H9 (cell line): Measurements from ENCODE around the gene LRP5. TPM values are rescaled to one million over a fixed set of nuclear protein-coding genes. Genes with fewer than 3 reads are reported as not detected.

Experiments
- DNase-seq: peaks from one replicate; pipeline ENCODE4 v3.0.0-alpha.2; 2017
- H2AFZ ChIP-seq: one replicate; pipeline ENCODE4 v1.6.1; 2013; ENCODE audit warnings: mild to moderate bottlenecking, low read length, control low read depth, moderate library complexity
- H2AK5ac ChIP-seq: 2 replicates; pipeline ENCODE4 v1.6.1; 2013; ENCODE audit warnings: low read length, control low read depth, mixed read lengths; ENCODE audit not compliant: insufficient read length
- H2BK120ac ChIP-seq: one replicate; pipeline ENCODE4 v1.6.1; 2013; ENCODE audit warnings: low read depth, mild to moderate bottlenecking, low read length, control low read depth, inconsistent platforms; ENCODE audit not compliant: poor library complexity, severe bottlenecking
- H2BK12ac ChIP-seq: 2 replicates; pipeline ENCODE4 v1.6.1; 2013; ENCODE audit warnings: low read length, control low read depth, mixed read lengths, low read depth; ENCODE audit not compliant: insufficient read length
- H2BK15ac ChIP-seq: 2 replicates; pipeline ENCODE4 v1.6.1; 2013; ENCODE audit warnings: low read depth, low read length, control low read depth
- H2BK20ac ChIP-seq: one replicate; pipeline ENCODE4 v1.6.1; 2013; ENCODE audit warnings: low read depth, mild to moderate bottlenecking, low read length, control low read depth, inconsistent platforms; ENCODE audit not compliant: poor library complexity, severe bottlenecking
- H2BK5ac ChIP-seq: 2 replicates; pipeline ENCODE4 v1.6.1; 2013; ENCODE audit warnings: low read length, control low read depth, mixed read lengths; ENCODE audit not compliant: insufficient read length
- H3K14ac ChIP-seq: 2 replicates; pipeline ENCODE4 v1.6.1; 2013; ENCODE audit warnings: low read length, control low read depth; ENCODE audit not compliant: insufficient read depth
- H3K18ac ChIP-seq: 2 replicates; pipeline ENCODE4 v1.6.1; 2013; ENCODE audit warnings: low read depth, mild to moderate bottlenecking, mixed read lengths, low read length, control low read depth; ENCODE audit not compliant: insufficient read length
- H3K23ac ChIP-seq: 2 replicates; pipeline ENCODE4 v1.6.1; 2013; ENCODE audit warnings: low read length, control low read depth, mixed read lengths, low read depth; ENCODE audit not compliant: insufficient read length
- H3K23me2 ChIP-seq: 2 replicates; pipeline ENCODE4 v1.6.1; 2013; ENCODE audit warnings: low read depth, mild to moderate bottlenecking, mixed read lengths, low read length, control low read depth; ENCODE audit not compliant: insufficient read length, poor library complexity, severe bottlenecking
- H3K27ac ChIP-seq: 2 replicates; pipeline ENCODE4 v1.5.1; 2013; ENCODE audit warnings: low read length, control low read depth, mixed read lengths, low read depth; ENCODE audit not compliant: insufficient read length
- H3K27me3 ChIP-seq: 2 replicates; pipeline ENCODE4 v1.6.1; 2013; ENCODE audit warnings: low read length, control low read depth, inconsistent platforms; ENCODE audit not compliant: insufficient read depth
- H3K4ac ChIP-seq: 2 replicates; pipeline ENCODE4 v1.6.1; 2013; ENCODE audit warnings: low read depth, mild to moderate bottlenecking, control low read depth, inconsistent platforms, low read length, moderate library complexity
- H3K4me1 ChIP-seq: 2 replicates; pipeline ENCODE4 v1.6.1; 2013; ENCODE audit warnings: low read length, control low read depth, inconsistent platforms; ENCODE audit not compliant: insufficient read depth
- H3K4me2 ChIP-seq: 2 replicates; pipeline ENCODE4 v1.6.1; 2013; ENCODE audit warnings: low read length, control low read depth, mixed read lengths; ENCODE audit not compliant: insufficient read length, insufficient read depth
- H3K56ac ChIP-seq: 2 replicates; pipeline ENCODE4 v1.6.1; 2013; ENCODE audit warnings: low read depth, mild to moderate bottlenecking, mixed read lengths, low read length, control low read depth; ENCODE audit not compliant: insufficient read length
- H3K79me1 ChIP-seq: 2 replicates; pipeline ENCODE4 v1.6.1; 2013; ENCODE audit warnings: low read depth, mild to moderate bottlenecking, moderate library complexity, low read length, control low read depth, inconsistent platforms; ENCODE audit not compliant: insufficient read depth, poor library complexity, severe bottlenecking
- H3K79me2 ChIP-seq: 2 replicates; pipeline ENCODE4 v1.6.1; 2013; ENCODE audit warnings: low read length, control low read depth, inconsistent platforms; ENCODE audit not compliant: insufficient read depth
- H3K9ac ChIP-seq: 2 replicates; pipeline ENCODE4 v1.6.1; 2013; ENCODE audit warnings: low read length, control low read depth, mixed read lengths; ENCODE audit not compliant: insufficient read length; ENCODE audit errors: extremely low read depth
- H3K9me3 ChIP-seq: one replicate; pipeline ENCODE4 v1.6.1; 2013; ENCODE audit warnings: low read depth, low read length, inconsistent platforms; ENCODE audit not compliant: control insufficient read depth
- H3T11ph ChIP-seq: one replicate; pipeline ENCODE4 v1.6.1; 2013; ENCODE audit warnings: mild to moderate bottlenecking, low read length, control low read depth, inconsistent platforms
- H4K20me1 ChIP-seq: one replicate; pipeline ENCODE4 v1.6.1; 2013; ENCODE audit not compliant: control insufficient read depth, insufficient read length, insufficient read depth
- H4K5ac ChIP-seq: 2 replicates; pipeline ENCODE4 v1.6.1; 2013; ENCODE audit warnings: low read depth, mild to moderate bottlenecking, mixed read lengths, low read length, control low read depth; ENCODE audit not compliant: insufficient read length
- H4K8ac ChIP-seq: replicated peaks from 2 replicates; pipeline ENCODE4 v1.6.1; 2013; ENCODE audit warnings: low read length, control low read depth, mixed read lengths, low read depth; ENCODE audit not compliant: insufficient read length
- H4K91ac ChIP-seq: 2 replicates; pipeline ENCODE4 v1.6.1; 2013; ENCODE audit warnings: low read depth, mild to moderate bottlenecking, moderate library complexity, mixed read lengths, low read length, control low read depth; ENCODE audit not compliant: insufficient read length
- H3K27ac Mint-ChIP-seq, 3 experiments: 2 replicates in 2 of 3; 3 replicates in 1 of 3; pipeline ENCODE4 v1.8.0; 2020 to 2021; ENCODE audit warnings: mixed read lengths in 3 of 3, mild to moderate bottlenecking in 1 of 3, moderate library complexity in 1 of 3
- H3K27me3 Mint-ChIP-seq: 2 replicates; pipeline ENCODE4 v1.8.0; 2021; ENCODE audit warnings: low read depth, mild to moderate bottlenecking, moderate library complexity, mixed read lengths
- H3K36me3 Mint-ChIP-seq, 3 experiments: 2 replicates in 2 of 3; 3 replicates in 1 of 3; pipeline ENCODE4 v1.8.0; 2020 to 2021; ENCODE audit warnings: low read depth in 3 of 3, mixed read lengths in 3 of 3; ENCODE audit not compliant: insufficient read depth in 1 of 3
- H3K4me1 Mint-ChIP-seq, 2 experiments: 2 replicates each; pipeline ENCODE4 v1.8.0; 2020; ENCODE audit warnings: mixed read lengths in 2 of 2
- H3K4me3 Mint-ChIP-seq, 2 experiments: 2 replicates in 1 of 2; 3 replicates in 1 of 2; pipeline ENCODE4 v1.8.0; 2020 to 2021; ENCODE audit warnings: mild to moderate bottlenecking in 2 of 2, mixed read lengths in 2 of 2, moderate library complexity in 1 of 2
- H3K9me3 Mint-ChIP-seq, 2 experiments: 2 replicates in 1 of 2; 3 replicates in 1 of 2; pipeline ENCODE4 v1.8.0; 2020; ENCODE audit warnings: mild to moderate bottlenecking in 2 of 2, mixed read lengths in 2 of 2, moderate library complexity in 1 of 2
- CTCF ChIP-seq: fragments of 200-600 bp; sonication (generic); conservative IDR thresholded peaks from 3 replicates; pipeline ENCODE4 v1.8.0; 2021; ENCODE audit warnings: antibody characterized with exemption, mild to moderate bottlenecking
- WGBS: extraction: QIAGEN DNeasy Blood & Tissue Kit; methylation state at CpG from one replicate; pipeline ENCODE4 v1.1.7; 2013; ENCODE audit warnings: missing lambda C conversion rate, low lambda C conversion rate, mixed read lengths; ENCODE audit not compliant: insufficient read length; ENCODE audit errors: extremely low coverage; 5-methylcytosine and 5-hydroxymethylcytosine counted together
- total RNA-seq: library from RNA; stranded (reverse); gene quantifications from 2 replicates; pipeline ENCODE4 v1.2.1, GENCODE V29; 2021

The LRP5 gene
- total RNA-seq, 1 experiment from 2014 or later = 38.4 TPM

DNA sequence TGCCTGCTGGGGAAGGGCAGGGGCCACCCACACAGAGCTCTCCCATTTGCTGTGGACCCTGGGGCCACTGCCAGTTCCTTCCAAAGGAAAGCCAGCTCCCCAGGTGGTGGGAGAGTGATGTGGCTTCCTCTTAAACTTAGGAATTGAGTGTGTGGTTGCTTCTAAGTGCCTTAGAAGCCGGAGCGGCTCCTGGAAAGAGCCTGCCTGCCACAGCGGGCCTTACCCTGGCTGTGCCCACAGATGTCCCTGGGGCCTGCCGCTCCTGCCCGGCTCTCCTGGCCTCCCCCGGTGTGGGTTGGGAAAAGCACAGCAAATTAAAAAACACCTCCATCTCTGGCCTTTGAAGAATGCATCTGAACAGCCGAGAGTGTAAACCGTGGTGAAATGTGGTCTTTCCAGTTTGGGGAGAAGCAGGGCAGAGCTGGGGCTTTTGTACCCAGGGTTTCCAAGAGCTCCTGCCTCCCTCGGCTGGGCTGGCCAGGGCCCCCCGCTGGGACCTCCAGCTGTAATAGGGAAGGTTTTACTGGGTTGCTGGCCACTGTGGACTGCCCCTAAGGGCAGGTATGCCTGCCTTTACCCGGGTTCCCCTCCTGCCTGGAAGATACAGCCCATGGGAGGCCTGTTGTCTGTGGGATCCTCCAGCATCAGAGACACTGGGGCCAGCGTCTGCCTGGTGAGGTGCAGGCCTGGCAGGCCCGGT lies 30.2 kb downstream of the LRP5 start:
- Histone ChIP-seq H3K56ac (no peak overlapping the region), H4K91ac (no peak overlapping the region), H3K79me1 (no peaks in the 10 kb centered on the region), H3K4me1 (peaks cover 2% of the 10 kb centered on the region; the same call in 1 of the 2 replicates), H3K4ac (no peak overlapping the region), H2BK5ac (no peak overlapping the region), H3K23ac (no peak overlapping the region), H3K14ac (peak overlapping the region; percentile 62), H4K8ac (no peak overlapping the region), H3K79me2 (peaks cover 2% of the 10 kb centered on the region; the same call in 1 of the 2 replicates), H2BK120ac (no peak overlapping the region), H3K27me3 (no peaks in the 10 kb centered on the region), H2AFZ (no peak overlapping the region), H2AK5ac (no peak overlapping the region), H3T11ph (no peak overlapping the region), H4K20me1 (no peaks in the 10 kb centered on the region), H3K27ac (no peak overlapping the region), H3K9ac (no peak overlapping the region), H2BK12ac (no peak overlapping the region), H3K23me2 (no peaks in the 10 kb centered on the region), H3K4me2 (no peak overlapping the region), H2BK20ac (no peak overlapping the region), H3K18ac (peak overlapping the region; percentile 63), H2BK15ac (no peak overlapping the region), H3K9me3 (no peaks in the 10 kb centered on the region), H4K5ac (no peak overlapping the region)
- TF ChIP-seq CTCF = no peak
- peaks cover 43 to 54% of the 10 kb centered on the region in 2 experiments for H3K4me1 Mint-ChIP-seq
- no peaks in the 10 kb centered on the region for H3K27me3 Mint-ChIP-seq
- peaks cover 7 to 11% (median 8%) of the 10 kb centered on the region in 3 experiments; a peak in 6 of 7 replicates for H3K36me3 Mint-ChIP-seq
- peak; percentile 79 for DNase-seq
- H3K9me3 Mint-ChIP-seq = 0 out of 5 replicates have a peak, but pooled peaks cover 0 to 4% of the 10 kb centered on the region in 2 experiments
- H3K4me3 Mint-ChIP-seq = no peak overlapping the region
- WGBS = no CpG with 5 or more reads among the region's 13 CpGs
- peak overlapping the region in 2 of 3 experiments; percentile 94 to 99; a peak in 4 of 7 replicates for H3K27ac Mint-ChIP-seq
